ENCODE results near the gene TTBK2. TPM values are rescaled to one million over a fixed set of nuclear protein-coding genes. Genes with fewer than 3 reads are reported as not detected.
A peak's percentile ranks its signal among the peaks of the same experiment; 100 is the strongest.

The TTBK2 gene
- total and polyA plus RNA-seq, 10 donors, result 1.4 to 27.8 (median 19.5) TPM

DNA sequence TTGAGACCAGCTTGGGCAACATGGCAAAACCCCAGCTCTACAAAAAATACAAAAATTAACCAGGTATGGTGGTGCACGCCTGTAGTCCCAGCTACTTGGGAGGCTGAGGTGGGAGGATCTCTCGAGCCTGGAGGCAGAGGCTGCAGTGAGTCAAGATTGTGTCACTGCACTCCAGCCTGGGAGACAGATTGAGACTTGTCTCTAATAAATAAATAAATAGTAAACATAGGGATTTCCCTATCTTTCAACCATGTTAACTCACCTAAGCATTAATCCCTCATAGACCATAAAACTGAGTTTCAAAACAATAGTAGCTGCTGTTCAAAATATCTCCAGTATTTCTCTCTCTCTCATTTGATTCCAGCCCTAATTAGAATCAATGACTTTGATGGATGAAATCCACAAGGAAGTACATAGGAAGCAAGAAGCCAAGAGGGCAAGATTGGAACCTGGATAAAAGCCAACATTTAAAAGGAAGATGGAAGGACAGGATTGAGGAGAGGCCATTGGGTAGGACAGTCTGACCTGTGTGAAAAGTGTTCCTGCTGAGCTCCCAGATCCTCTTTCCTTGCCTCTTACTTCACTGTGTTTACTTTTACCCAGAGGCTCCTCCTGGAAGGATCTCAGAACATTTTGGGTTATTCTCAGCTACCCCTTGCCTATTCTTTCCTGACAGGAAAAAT is 12.4 kb upstream of the TTBK2 start:
- Histone ChIP-seq H3K4me3 (no peak overlapping the region), H3K9me3 (no peaks in the 10 kb centered on the region), H3K4me1 (no peaks in the 10 kb centered on the region), H3K27ac (no peak overlapping the region), H3K36me3 (no peaks in the 10 kb centered on the region), H3K27me3 (replicated peaks in 1 of 7) (no peaks in the 10 kb centered on the region)
- DNase-seq, result no peak
- TF ChIP-seq POLR2AphosphoS5 (IDR thresholded peaks at IDR 0.05), result no peak
- no peak for TF ChIP-seq POLR2A (IDR thresholded peaks at IDR 0.05)
- TF ChIP-seq, protein P1, sequence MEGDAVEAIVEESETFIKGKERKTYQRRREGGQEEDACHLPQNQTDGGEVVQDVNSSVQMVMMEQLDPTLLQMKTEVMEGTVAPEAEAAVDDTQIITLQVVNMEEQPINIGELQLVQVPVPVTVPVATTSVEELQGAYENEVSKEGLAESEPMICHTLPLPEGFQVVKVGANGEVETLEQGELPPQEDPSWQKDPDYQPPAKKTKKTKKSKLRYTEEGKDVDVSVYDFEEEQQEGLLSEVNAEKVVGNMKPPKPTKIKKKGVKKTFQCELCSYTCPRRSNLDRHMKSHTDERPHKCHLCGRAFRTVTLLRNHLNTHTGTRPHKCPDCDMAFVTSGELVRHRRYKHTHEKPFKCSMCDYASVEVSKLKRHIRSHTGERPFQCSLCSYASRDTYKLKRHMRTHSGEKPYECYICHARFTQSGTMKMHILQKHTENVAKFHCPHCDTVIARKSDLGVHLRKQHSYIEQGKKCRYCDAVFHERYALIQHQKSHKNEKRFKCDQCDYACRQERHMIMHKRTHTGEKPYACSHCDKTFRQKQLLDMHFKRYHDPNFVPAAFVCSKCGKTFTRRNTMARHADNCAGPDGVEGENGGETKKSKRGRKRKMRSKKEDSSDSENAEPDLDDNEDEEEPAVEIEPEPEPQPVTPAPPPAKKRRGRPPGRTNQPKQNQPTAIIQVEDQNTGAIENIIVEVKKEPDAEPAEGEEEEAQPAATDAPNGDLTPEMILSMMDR (IDR thresholded peaks at IDR 0.05 in 8 of 11, conservative IDR thresholded peaks at IDR 0.05 in 3 of 11), result no peak
- WGBS, 5 donors, result 81 to 98% (median 98%) methylated on average over 2 of the region's 2 CpGs
- intact Hi-C loops (cut with DNase I; ENCODE audit: low total_unique reads), result no loop called here

DNA sequence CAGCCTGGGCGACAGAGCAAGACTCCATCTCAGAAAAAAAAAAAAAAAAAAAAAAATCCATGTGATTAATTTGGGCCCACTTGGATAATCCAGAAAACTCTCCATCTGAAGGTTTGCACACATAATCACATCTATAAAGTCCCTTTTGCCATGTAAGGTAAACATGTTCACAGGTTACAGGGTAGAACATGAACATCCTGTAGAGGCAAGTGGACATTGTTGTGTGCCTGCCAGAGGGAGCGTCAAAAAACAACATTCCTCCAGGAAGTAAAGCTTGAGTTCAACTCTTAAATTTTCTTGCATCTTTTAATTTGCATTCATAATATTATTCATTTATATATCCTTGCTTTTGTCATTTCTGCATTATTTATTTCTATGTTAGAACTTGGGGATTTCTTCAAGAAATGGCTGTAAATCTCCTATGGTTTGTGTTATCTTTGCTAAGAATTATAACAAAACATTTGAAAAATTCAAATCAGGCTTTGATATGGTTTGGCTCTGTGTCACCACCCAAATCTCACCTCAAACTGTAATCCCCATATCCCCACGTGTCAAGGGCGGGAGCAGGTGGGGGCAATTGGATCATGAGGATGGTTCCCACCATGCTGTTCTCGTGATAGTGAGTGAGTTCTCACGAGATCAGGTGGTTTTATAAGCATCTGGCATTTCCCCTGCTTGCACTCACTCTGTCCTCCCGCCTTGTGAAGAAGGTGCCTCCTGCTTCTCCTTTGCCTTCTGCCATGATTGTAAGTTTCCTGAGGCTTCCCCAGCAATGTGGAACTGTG is 11.3 kb upstream of the TTBK2 start:
- intact Hi-C loops (cut with DNase I; ENCODE audit: low total_unique reads), result no loop called here
- no peak overlapping the region for H3K4me3 ChIP-seq
- no peak for TF ChIP-seq POLR2AphosphoS5 (IDR thresholded peaks at IDR 0.05)
- TF ChIP-seq, protein P1 (IDR thresholded peaks at IDR 0.05 in 8 of 11, conservative IDR thresholded peaks at IDR 0.05 in 3 of 11), result no peak
- TF ChIP-seq POLR2A (IDR thresholded peaks at IDR 0.05), result no peak
- DNase-seq, result no peak
- H3K9me3 ChIP-seq, result no peaks in the 10 kb centered on the region
- WGBS, 5 donors, result 71 to 87% (median 82%) methylated on average over 7 of the region's 7 CpGs
- peaks cover 0 to 2% (median 1%) of the 10 kb centered on the region in 6 donors for H3K4me1 ChIP-seq
- no peaks in the 10 kb centered on the region for H3K36me3 ChIP-seq
- no peaks in the 10 kb centered on the region for H3K27me3 ChIP-seq (replicated peaks in 1 of 7)
- H3K27ac ChIP-seq, result no peak overlapping the region

DNA sequence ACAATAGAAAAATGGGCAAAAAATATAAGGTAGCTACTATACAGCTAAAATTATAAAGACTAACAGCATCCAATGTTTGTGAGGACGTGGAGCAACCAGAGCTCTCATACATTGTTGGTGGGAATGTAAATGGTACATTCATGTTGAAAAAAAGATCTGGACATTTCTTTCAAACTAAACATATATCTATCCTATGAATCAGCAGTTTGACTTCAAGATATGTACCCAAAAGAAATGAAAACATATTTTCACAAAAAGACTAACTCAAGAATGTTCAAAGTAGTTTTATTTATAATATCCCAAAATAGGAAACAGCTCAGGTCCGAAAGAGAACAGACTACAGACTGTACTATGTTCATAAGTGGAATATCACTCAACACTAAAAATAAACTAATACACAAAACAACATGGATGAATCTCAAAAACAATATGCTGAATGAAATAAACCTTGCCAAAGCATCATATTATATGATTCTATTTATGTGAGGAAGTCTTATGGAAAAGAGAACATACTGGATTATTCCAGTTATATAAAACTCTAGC is 8.8 kb upstream of the TTBK2 start:
- H3K4me1 ChIP-seq, result peaks cover 0 to 7% (median 4%) of the 10 kb centered on the region in 6 donors
- no peak for DNase-seq
- TF ChIP-seq POLR2A (IDR thresholded peaks at IDR 0.05) (no peak), POLR2AphosphoS5 (IDR thresholded peaks at IDR 0.05) (no peak)
- TF ChIP-seq, protein P1 (IDR thresholded peaks at IDR 0.05 in 8 of 11, conservative IDR thresholded peaks at IDR 0.05 in 3 of 11), result no peak
- 78 to 85% (median 79%) methylated on average over 2 of the region's 2 CpGs for WGBS, 5 donors
- no peak overlapping the region for H3K4me3 ChIP-seq
- H3K27ac ChIP-seq, result no peak overlapping the region
- no peaks in the 10 kb centered on the region for H3K9me3 ChIP-seq
- H3K36me3 ChIP-seq, result no peaks in the 10 kb centered on the region
- no peaks in the 10 kb centered on the region for H3K27me3 ChIP-seq (replicated peaks in 1 of 7)
- intact Hi-C loops (cut with DNase I; ENCODE audit: low total_unique reads), result no loop called here

DNA sequence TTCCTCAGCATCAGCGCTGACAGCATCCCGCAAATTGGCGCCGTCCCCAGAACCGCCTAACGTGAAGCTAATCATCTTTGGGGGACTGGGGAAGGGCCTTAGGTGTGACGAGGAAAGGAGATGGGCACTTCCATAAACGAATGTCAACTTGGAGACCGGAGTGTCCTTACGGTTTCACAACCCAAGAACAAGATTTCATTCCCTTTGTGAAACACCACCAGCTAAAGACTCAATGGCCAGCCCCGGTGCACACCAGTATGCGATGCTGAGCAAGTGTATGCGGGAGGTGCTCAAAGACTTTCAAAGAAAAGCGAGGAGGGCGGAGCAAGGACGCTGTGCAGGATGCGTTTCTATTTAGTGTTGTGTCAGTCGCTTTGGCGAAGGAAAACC is 759 bp upstream of the TTBK2 start:
- Histone ChIP-seq H3K27me3 (replicated peaks in 1 of 7) (no peaks in the 10 kb centered on the region), H3K4me1 (peaks cover 9 to 49% (median 33%) of the 10 kb centered on the region in 6 donors), H3K9me3 (no peaks in the 10 kb centered on the region), H3K4me3 (peak overlapping the region; percentile 69 to 98 (median 96)), H3K36me3 (no peaks in the 10 kb centered on the region), H3K27ac (peak overlapping the region in 7 of 8 donors; percentile 51 to 94 (median 90))
- TF ChIP-seq, protein P1 (IDR thresholded peaks at IDR 0.05 in 8 of 11, conservative IDR thresholded peaks at IDR 0.05 in 3 of 11), result no peak
- no peak for TF ChIP-seq POLR2A (IDR thresholded peaks at IDR 0.05)
- TF ChIP-seq POLR2AphosphoS5 (IDR thresholded peaks at IDR 0.05), result no peak
- intact Hi-C loops (cut with DNase I; ENCODE audit: low total_unique reads), result no loop called here
- DNase-seq, result peak; percentile 83
- WGBS, 5 donors, result 0 to 5% (median 1%) methylated on average over 13 to 19 of the region's 19 CpGs
